ENCODE measurements around the gene CYP4F2. TPM values are rescaled to one million over a fixed set of nuclear protein-coding genes. Genes with fewer than 3 reads are reported as not detected.

The CYP4F2 gene
- total RNA-seq (under 1 TPM in 1 of 5 donors, not detected in 4; 0.29 TPM), total RNA-seq (0 to 0.19 (median 0) reads per million in 29 experiments)
- total RNA-seq (2013): not detected

GRCh38 chr19:15897738-15898276 is at the start of gene CYP4F2:
Gene CYP4F2, minus strand, starts transcription at chr19:15898074. Its CDS starts 463 bp downstream, at chr19:15897611.
- Mint-ChIP-seq H3K4me3 (no peak within 1 kb of the TSS), H3K4me1 (peaks cover 9 to 12% (median 11%) of the 10 kb centered on the region in 3 donors), H3K9me3 (no peaks in the 10 kb centered on the region), H3K27me3 (peaks cover 24 to 43% of the 10 kb centered on the region in 2 donors), H3K36me3 (no peaks in the 10 kb centered on the region), H3K27ac (no peak within 1 kb of the TSS)
- 71% methylated on average over 2 of the region's 3 CpGs for WGBS (ENCODE audit: insufficient coverage)
- CTCF ChIA-PET: interaction anchor here in 1 of 2 donors (0.6 to 0.7 kb wide), 2 partner anchors 174 to 615 kb away, joined by 3 to 5 read pairs; no protein-coding TSS in a partner anchor
- ATAC-seq (replicated peaks in 1 of 4) (no peak), DNase-seq (no peak)
- Histone ChIP-seq H3K36me3 (ENCODE audit: control insufficient read depth in 2 of 2, extremely low read depth in 1 of 2, insufficient read depth in 1 of 2, low read length in 1 of 2) (no peaks in the 10 kb centered on the region), H3K4me3 (ENCODE audit: control insufficient read depth in 1 of 2, extremely low read depth in 1 of 2, low read length in 1 of 2) (no peak within 1 kb of the TSS), H3K9me3 (no peaks in the 10 kb centered on the region), H3K4me1 (ENCODE audit: control insufficient read depth in 1 of 2, extremely low read depth in 1 of 2, insufficient read depth in 2 of 2, low read length in 2 of 2) (peaks cover 0 to 2% of the 10 kb centered on the region in 2 experiments), H3K27ac (ENCODE audit: low read length) (no peak within 1 kb of the TSS), H3K27me3 (replicated peaks in 1 of 2; ENCODE audit: control insufficient read depth in 2 of 2, extremely low read depth in 1 of 2, insufficient read depth in 2 of 2, low read length in 1 of 2) (peaks cover 0 to 41% of the 10 kb centered on the region in 2 experiments)
- POLR2A ChIA-PET: no interaction called here

- Histone ChIP-seq H3K9me3 (peaks cover 3% of the 10 kb centered on the region), H3K36me3 (ENCODE audit: control insufficient read depth in 2 of 2, extremely low read depth in 1 of 2, insufficient read depth in 1 of 2, low read length in 1 of 2) (no peaks in the 10 kb centered on the region), H3K4me3 (ENCODE audit: control insufficient read depth in 1 of 2, extremely low read depth in 1 of 2, low read length in 1 of 2) (no peak overlapping the region), H3K27me3 (replicated peaks in 1 of 2; ENCODE audit: control insufficient read depth in 2 of 2, extremely low read depth in 1 of 2, insufficient read depth in 2 of 2, low read length in 1 of 2) (peaks cover 2 to 12% of the 10 kb centered on the region in 2 experiments), H3K4me1 (ENCODE audit: control insufficient read depth in 1 of 2, extremely low read depth in 1 of 2, insufficient read depth in 2 of 2, low read length in 2 of 2) (no peaks in the 10 kb centered on the region), H3K27ac (ENCODE audit: low read length) (no peak overlapping the region)
- Mint-ChIP-seq H3K4me3 (no peak overlapping the region), H3K27ac (no peak overlapping the region), H3K4me1 (no peaks in the 10 kb centered on the region), H3K36me3 (peaks cover 8% of the 10 kb centered on the region), H3K9me3 (peaks cover 11 to 19% (median 17%) of the 10 kb centered on the region in 3 donors), H3K27me3 (peaks cover 37 to 50% of the 10 kb centered on the region in 2 donors)
- DNase-seq: no peak
- POLR2A ChIA-PET: no interaction called here
- ATAC-seq (replicated peaks in 1 of 4): no peak
- WGBS (ENCODE audit: insufficient coverage): no CpG with 5 or more reads among the region's 4 CpGs
- CTCF ChIA-PET: no interaction called here
These were observed 47.4 kb upstream of the CYP4F2 start for GRCh38 chr19:15945301-15945700.

- Mint-ChIP-seq H3K9me3 (peaks cover 10 to 14% (median 11%) of the 10 kb centered on the region in 3 donors), H3K4me1 (no peaks in the 10 kb centered on the region), H3K27me3 (peaks cover 31 to 55% of the 10 kb centered on the region in 2 donors), H3K27ac (no peak overlapping the region), H3K36me3 (peaks cover 7% of the 10 kb centered on the region), H3K4me3 (no peak overlapping the region)
- CTCF ChIA-PET: no interaction called here
- Histone ChIP-seq H3K27ac (ENCODE audit: low read length) (no peak overlapping the region), H3K27me3 (replicated peaks in 1 of 2; ENCODE audit: control insufficient read depth in 2 of 2, extremely low read depth in 1 of 2, insufficient read depth in 2 of 2, low read length in 1 of 2) (peaks cover 2 to 17% of the 10 kb centered on the region in 2 experiments), H3K36me3 (ENCODE audit: control insufficient read depth in 2 of 2, extremely low read depth in 1 of 2, insufficient read depth in 1 of 2, low read length in 1 of 2) (no peaks in the 10 kb centered on the region), H3K4me1 (ENCODE audit: control insufficient read depth in 1 of 2, extremely low read depth in 1 of 2, insufficient read depth in 2 of 2, low read length in 2 of 2) (no peaks in the 10 kb centered on the region), H3K9me3 (peaks cover 3% of the 10 kb centered on the region), H3K4me3 (ENCODE audit: control insufficient read depth in 1 of 2, extremely low read depth in 1 of 2, low read length in 1 of 2) (no peak overlapping the region)
- DNase-seq: no peak
- POLR2A ChIA-PET: no interaction called here
- WGBS (ENCODE audit: insufficient coverage): 59% methylated on average over 4 of the region's 4 CpGs
- no peak for ATAC-seq (replicated peaks in 1 of 4)
These were observed 46.5 kb upstream of the CYP4F2 start for GRCh38 chr19:15944401-15944800.

- WGBS (ENCODE audit: insufficient coverage): 50% methylated on average over 1 of the region's 2 CpGs
- Histone ChIP-seq H3K27me3 (replicated peaks in 1 of 2; ENCODE audit: control insufficient read depth in 2 of 2, extremely low read depth in 1 of 2, insufficient read depth in 2 of 2, low read length in 1 of 2) (peaks cover 3 to 44% of the 10 kb centered on the region in 2 experiments), H3K27ac (ENCODE audit: low read length) (no peak overlapping the region), H3K4me1 (ENCODE audit: control insufficient read depth in 1 of 2, extremely low read depth in 1 of 2, insufficient read depth in 2 of 2, low read length in 2 of 2) (no peaks in the 10 kb centered on the region), H3K9me3 (no peaks in the 10 kb centered on the region), H3K36me3 (ENCODE audit: control insufficient read depth in 2 of 2, extremely low read depth in 1 of 2, insufficient read depth in 1 of 2, low read length in 1 of 2) (no peaks in the 10 kb centered on the region), H3K4me3 (ENCODE audit: control insufficient read depth in 1 of 2, extremely low read depth in 1 of 2, low read length in 1 of 2) (no peak overlapping the region)
- Mint-ChIP-seq H3K27ac (no peak overlapping the region), H3K27me3 (peaks cover 11 to 21% of the 10 kb centered on the region in 2 donors), H3K4me3 (no peak overlapping the region), H3K9me3 (peaks cover 0 to 5% (median 0%) of the 10 kb centered on the region in 3 donors), H3K36me3 (no peaks in the 10 kb centered on the region), H3K4me1 (no peaks in the 10 kb centered on the region)
- ChIA-PET CTCF (no interaction called here), POLR2A (no interaction called here)
- no peak for DNase-seq
- ATAC-seq (replicated peaks in 1 of 4): no peak
These were observed 39.9 kb upstream of the CYP4F2 start for GRCh38 chr19:15937771-15938170.

- no peak for ATAC-seq (replicated peaks in 1 of 4)
- WGBS (ENCODE audit: insufficient coverage): no CpG with 5 or more reads among the region's 2 CpGs
- no peaks in the 10 kb centered on the region for H3K9me3 ChIP-seq
These were observed 39.1 kb upstream of the CYP4F2 start for GRCh38 chr19:15936950-15937349.

GRCh38 chr19:15936173-15936572 is 38.3 kb upstream of the CYP4F2 start:
- no peaks in the 10 kb centered on the region for H3K36me3 Mint-ChIP-seq
- H3K27me3 Mint-ChIP-seq: peaks cover 9 to 16% of the 10 kb centered on the region in 2 donors
- ChIA-PET CTCF (no interaction called here), POLR2A (no interaction called here)
- Histone ChIP-seq H3K9me3 (no peaks in the 10 kb centered on the region), H3K27me3 (replicated peaks in 1 of 2; ENCODE audit: control insufficient read depth in 2 of 2, extremely low read depth in 1 of 2, insufficient read depth in 2 of 2, low read length in 1 of 2) (peaks cover 3 to 46% of the 10 kb centered on the region in 2 experiments), H3K4me3 (ENCODE audit: control insufficient read depth in 1 of 2, extremely low read depth in 1 of 2, low read length in 1 of 2) (no peak overlapping the region), H3K4me1 (ENCODE audit: control insufficient read depth in 1 of 2, extremely low read depth in 1 of 2, insufficient read depth in 2 of 2, low read length in 2 of 2) (no peaks in the 10 kb centered on the region), H3K27ac (ENCODE audit: low read length) (no peak overlapping the region), H3K36me3 (ENCODE audit: control insufficient read depth in 2 of 2, extremely low read depth in 1 of 2, insufficient read depth in 1 of 2, low read length in 1 of 2) (no peaks in the 10 kb centered on the region)
- ATAC-seq (replicated peaks in 1 of 4) (no peak), DNase-seq (no peak)
- no peak overlapping the region for H3K4me3 Mint-ChIP-seq
- peaks cover 0 to 5% (median 0%) of the 10 kb centered on the region in 3 donors for H3K9me3 Mint-ChIP-seq
- H3K4me1 Mint-ChIP-seq: no peaks in the 10 kb centered on the region
- H3K27ac Mint-ChIP-seq: no peak overlapping the region
- 100% methylated on average over 1 of the region's 3 CpGs for WGBS (ENCODE audit: insufficient coverage)

More at GRCh38 chr19:15936950-15937349, 39.1 kb upstream of the CYP4F2 start:
- no peak overlapping the region for H3K27ac ChIP-seq (ENCODE audit: low read length)
- Mint-ChIP-seq H3K4me3 (no peak overlapping the region), H3K36me3 (no peaks in the 10 kb centered on the region), H3K4me1 (no peaks in the 10 kb centered on the region), H3K27ac (no peak overlapping the region), H3K27me3 (peaks cover 7 to 16% of the 10 kb centered on the region in 2 donors), H3K9me3 (peaks cover 0 to 5% (median 0%) of the 10 kb centered on the region in 3 donors)
- no peak for DNase-seq
- POLR2A ChIA-PET: no interaction called here
- H3K4me1 ChIP-seq (ENCODE audit: control insufficient read depth in 1 of 2, extremely low read depth in 1 of 2, insufficient read depth in 2 of 2, low read length in 2 of 2): no peaks in the 10 kb centered on the region
- CTCF ChIA-PET: no interaction called here
- no peaks in the 10 kb centered on the region for H3K36me3 ChIP-seq (ENCODE audit: control insufficient read depth in 2 of 2, extremely low read depth in 1 of 2, insufficient read depth in 1 of 2, low read length in 1 of 2)
- peaks cover 3 to 44% of the 10 kb centered on the region in 2 experiments for H3K27me3 ChIP-seq (replicated peaks in 1 of 2; ENCODE audit: control insufficient read depth in 2 of 2, extremely low read depth in 1 of 2, insufficient read depth in 2 of 2, low read length in 1 of 2)
- H3K4me3 ChIP-seq (ENCODE audit: control insufficient read depth in 1 of 2, extremely low read depth in 1 of 2, low read length in 1 of 2): no peak overlapping the region
